WTC11 (cell line): ENCODE data around the gene SORD. TPM values are rescaled to one million over a fixed set of nuclear protein-coding genes. Genes with fewer than 3 reads are reported as not detected.
A peak's percentile ranks its signal among the peaks of the same experiment; 100 is the strongest.
"Not testable (repeated sequence)": the region's sequence is repeated elsewhere in the genome, so short reads cannot be mapped to it uniquely, and the experiment has no call there.

Source experiments
- ATAC-seq: fragments of 200-7000 bp; cut with Tn5 transposase; 2 replicates; pipeline ENCODE4 v1.10.0; 2021; ENCODE audit warnings: mild to moderate bottlenecking, moderate library complexity
- CTCF ChIA-PET: fragments of 300-600 bp; sonication (Branson Sonifier 250); formaldehyde crosslinking; loops from one replicate; lab custom pipeline; 2021; ENCODE audit warnings: antibody characterized with exemption; lab: Charles Lee
- POLR2A ChIA-PET: fragments of 350-600 bp; sonication (Branson Sonifier 250); formaldehyde crosslinking; loops from one replicate; lab custom pipeline; 2021; ENCODE audit warnings: antibody characterized with exemption; lab: Charles Lee
- DNase-seq: peaks from one replicate; pipeline ENCODE4 v3.0.0; 2021; ENCODE audit warnings: low spot score
- H3K27ac Mint-ChIP-seq: 2 replicates; pipeline ENCODE4 v1.8.0; 2021; ENCODE audit warnings: mixed read lengths
- H3K27me3 Mint-ChIP-seq: 2 replicates; pipeline ENCODE4 v1.8.0; 2021; ENCODE audit warnings: low read depth, mild to moderate bottlenecking, moderate library complexity, mixed read lengths
- H3K36me3 Mint-ChIP-seq: 2 replicates; pipeline ENCODE4 v1.8.0; 2021; ENCODE audit warnings: mixed read lengths
- H3K4me1 Mint-ChIP-seq: 2 replicates; pipeline ENCODE4 v1.8.0; 2022; ENCODE audit warnings: mixed read lengths
- H3K4me3 Mint-ChIP-seq: 2 replicates; pipeline ENCODE4 v1.8.0; 2021; ENCODE audit warnings: mild to moderate bottlenecking, moderate library complexity, mixed read lengths
- H3K9me3 Mint-ChIP-seq: 2 replicates; pipeline ENCODE4 v1.8.0; 2021; ENCODE audit warnings: mixed read lengths
- ATF3 ChIP-seq: sonication (generic); formaldehyde crosslinking; conservative IDR thresholded peaks from 2 replicates; pipeline ENCODE4 v1.8.1; 2022; ENCODE audit warnings: mild to moderate bottlenecking, missing genetic modification reagents
- CREB1 ChIP-seq: sonication (generic); formaldehyde crosslinking; IDR thresholded peaks from 2 replicates; pipeline ENCODE4 v1.8.0; 2023; ENCODE audit warnings: mild to moderate bottlenecking, missing genetic modification reagents
- ERG ChIP-seq: fragments of 250-450 bp; sonication (Bioruptor Pico); IDR thresholded peaks from 2 replicates; pipeline ENCODE4 v1.8.0; 2021; ENCODE audit warnings: mild to moderate bottlenecking
- FOXJ3 ChIP-seq: sonication (generic); formaldehyde crosslinking; IDR thresholded peaks from 2 replicates; pipeline ENCODE4 v1.9.0; 2021; ENCODE audit warnings: missing genetic modification reagents, mild to moderate bottlenecking, borderline replicate concordance
- GRHL2 ChIP-seq: fragments of 250-450 bp; sonication (Bioruptor Pico); IDR thresholded peaks from 2 replicates; pipeline ENCODE4 v1.8.0; 2022; ENCODE audit warnings: mild to moderate bottlenecking, moderate library complexity; ENCODE audit not compliant: insufficient replicate concordance, severe bottlenecking
- GTF2I ChIP-seq: fragments of 250-450 bp; sonication (Bioruptor Pico); conservative IDR thresholded peaks from 2 replicates; pipeline ENCODE4 v1.4.0; 2021; ENCODE audit warnings: mild to moderate bottlenecking
- JUN ChIP-seq: sonication (generic); formaldehyde crosslinking; IDR thresholded peaks from 2 replicates; pipeline ENCODE4 v1.8.0; 2023; ENCODE audit warnings: mild to moderate bottlenecking, missing genetic modification reagents
- KAT7 ChIP-seq: sonication (generic); formaldehyde crosslinking; IDR thresholded peaks from 2 replicates; pipeline ENCODE4 v1.8.1; 2023; ENCODE audit warnings: missing genetic modification reagents, mild to moderate bottlenecking, borderline replicate concordance
- NR1H2 ChIP-seq: sonication (generic); formaldehyde crosslinking; IDR thresholded peaks from 2 replicates; pipeline ENCODE4 v1.9.0; 2021; ENCODE audit warnings: mild to moderate bottlenecking, moderate library complexity, missing genetic modification reagents
- PREB ChIP-seq: sonication (generic); formaldehyde crosslinking; IDR thresholded peaks from 2 replicates; pipeline ENCODE4 v1.8.1; 2022; ENCODE audit warnings: mild to moderate bottlenecking, missing genetic modification reagents, moderate library complexity, borderline replicate concordance
- SMAD3 ChIP-seq: sonication (generic); formaldehyde crosslinking; IDR thresholded peaks from 2 replicates; pipeline ENCODE4 v1.8.0; 2022; ENCODE audit warnings: missing genetic modification reagents, mild to moderate bottlenecking, borderline replicate concordance
- SP1 ChIP-seq: sonication (generic); formaldehyde crosslinking; conservative IDR thresholded peaks from 2 replicates; pipeline ENCODE4 v1.8.1; 2022; ENCODE audit warnings: missing genetic modification reagents
- USF2 ChIP-seq: sonication (generic); formaldehyde crosslinking; IDR thresholded peaks from 2 replicates; pipeline ENCODE4 v1.8.1; 2023; ENCODE audit warnings: mild to moderate bottlenecking, missing genetic modification reagents, moderate library complexity
- ZBTB21 ChIP-seq: sonication (generic); formaldehyde crosslinking; IDR thresholded peaks from 2 replicates; pipeline ENCODE4 v1.8.1; 2023; ENCODE audit warnings: mild to moderate bottlenecking, missing genetic modification reagents, borderline replicate concordance
- ZNF121 ChIP-seq: sonication (generic); formaldehyde crosslinking; IDR thresholded peaks from 2 replicates; pipeline ENCODE4 v1.8.0; 2023; ENCODE audit warnings: missing genetic modification reagents
- ZNF425 ChIP-seq: fragments of 250-450 bp; sonication (Bioruptor Pico); conservative IDR thresholded peaks from 2 replicates; pipeline ENCODE4 v1.9.0; 2021; ENCODE audit warnings: mild to moderate bottlenecking
- ZSCAN18 ChIP-seq: fragments of 250-450 bp; sonication (Bioruptor Pico); IDR thresholded peaks from 2 replicates; pipeline ENCODE4 v2.1.2; 2022; ENCODE audit warnings: mild to moderate bottlenecking, moderate library complexity
- total RNA-seq: library from RNA; stranded (reverse); gene quantifications from 3 replicates; pipeline ENCODE4 v1.2.3, GENCODE V29; 2021
- TF ChIP-seq, protein P1 (sequence below): sonication (generic); formaldehyde crosslinking; IDR thresholded peaks from 2 replicates; pipeline ENCODE4 v1.8.1; 2022; ENCODE audit warnings: low read depth, missing genetic modification reagents, borderline replicate concordance
- TF ChIP-seq, protein P2 (sequence below): sonication (generic); formaldehyde crosslinking; IDR thresholded peaks from 2 replicates; pipeline ENCODE4 v1.8.0; 2022; ENCODE audit warnings: mild to moderate bottlenecking, missing genetic modification reagents
- TF ChIP-seq, protein P3 (sequence below): fragments of 250-450 bp; sonication (Bioruptor Pico); IDR thresholded peaks from 2 replicates; pipeline ENCODE4 v1.9.0; 2021; ENCODE audit warnings: mild to moderate bottlenecking

The SORD gene
- total RNA-seq, 1 experiment from 2014 or later = 46.2 TPM

DNA sequence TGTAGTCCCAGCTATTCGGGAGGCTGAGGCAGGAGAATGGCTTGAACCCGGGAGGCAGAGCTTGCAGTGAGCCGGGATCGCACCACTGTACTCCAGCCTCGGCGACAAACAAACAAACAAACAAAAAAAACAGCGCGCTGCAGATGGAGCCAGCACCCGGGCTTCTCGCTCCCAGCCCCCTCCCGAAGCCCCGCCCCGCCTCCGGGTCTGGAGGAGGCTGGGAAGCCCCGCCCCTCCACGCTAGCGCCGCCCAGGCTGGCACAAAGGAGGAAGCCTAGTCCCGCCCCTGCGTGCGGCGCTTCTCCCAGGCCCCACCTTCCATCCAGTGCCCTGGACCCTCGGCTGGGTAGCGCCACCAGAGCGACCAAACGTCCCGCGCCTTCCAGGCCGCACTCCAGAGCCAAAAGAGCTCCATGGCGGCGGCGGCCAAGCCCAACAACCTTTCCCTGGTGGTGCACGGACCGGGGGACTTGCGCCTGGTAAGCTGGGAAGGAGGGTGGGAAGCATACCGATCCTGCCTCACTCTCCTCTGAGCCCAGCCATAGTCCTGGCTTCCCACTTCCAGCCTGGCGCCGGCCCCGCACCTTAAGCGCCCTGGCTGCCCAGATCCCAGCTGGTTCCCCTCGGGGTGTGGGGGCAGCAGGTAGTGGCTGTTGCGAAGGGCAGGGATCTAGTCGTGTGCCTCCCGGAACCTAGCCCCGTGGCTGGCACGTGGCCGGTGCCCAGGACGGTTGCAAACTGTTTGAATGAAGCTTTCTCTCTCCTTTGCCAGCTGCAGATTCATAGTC, at the start of gene SORD (continued):
- TF ChIP-seq, protein P1, sequence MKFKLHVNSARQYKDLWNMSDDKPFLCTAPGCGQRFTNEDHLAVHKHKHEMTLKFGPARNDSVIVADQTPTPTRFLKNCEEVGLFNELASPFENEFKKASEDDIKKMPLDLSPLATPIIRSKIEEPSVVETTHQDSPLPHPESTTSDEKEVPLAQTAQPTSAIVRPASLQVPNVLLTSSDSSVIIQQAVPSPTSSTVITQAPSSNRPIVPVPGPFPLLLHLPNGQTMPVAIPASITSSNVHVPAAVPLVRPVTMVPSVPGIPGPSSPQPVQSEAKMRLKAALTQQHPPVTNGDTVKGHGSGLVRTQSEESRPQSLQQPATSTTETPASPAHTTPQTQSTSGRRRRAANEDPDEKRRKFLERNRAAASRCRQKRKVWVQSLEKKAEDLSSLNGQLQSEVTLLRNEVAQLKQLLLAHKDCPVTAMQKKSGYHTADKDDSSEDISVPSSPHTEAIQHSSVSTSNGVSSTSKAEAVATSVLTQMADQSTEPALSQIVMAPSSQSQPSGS (CRISPR knock-in tag) = 0 out of 2 replicates have a peak, but pooled peaks have one; percentile 36
- TF ChIP-seq SP1 = peak; percentile 76
- TF ChIP-seq ZBTB21 (CRISPR knock-in tag) = no peak
- TF ChIP-seq ERG (CRISPR knock-in tag) = no peak
- peak; percentile 55; the same call in 1 of the 2 replicates for TF ChIP-seq PREB
- TF ChIP-seq ATF3 (CRISPR knock-in tag) = no peak
- 0 out of 2 replicates have a peak, but pooled peaks have one; percentile 4 for TF ChIP-seq USF2 (CRISPR knock-in tag)
- TF ChIP-seq ZNF425 (CRISPR knock-in tag) = no peak
- TF ChIP-seq JUN (CRISPR knock-in tag) = peak; percentile 84; the same call in 1 of the 2 replicates
- no peak for TF ChIP-seq FOXJ3
- TF ChIP-seq, protein P2, sequence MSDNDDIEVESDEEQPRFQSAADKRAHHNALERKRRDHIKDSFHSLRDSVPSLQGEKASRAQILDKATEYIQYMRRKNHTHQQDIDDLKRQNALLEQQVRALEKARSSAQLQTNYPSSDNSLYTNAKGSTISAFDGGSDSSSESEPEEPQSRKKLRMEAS (CRISPR knock-in tag) = peak; percentile 88
- TF ChIP-seq NR1H2 (CRISPR knock-in tag) = 0 out of 2 replicates have a peak, but pooled peaks have one; percentile 71
- no peak; the same call in 1 of the 2 replicates for TF ChIP-seq SMAD3
- no peak for TF ChIP-seq CREB1 (CRISPR knock-in tag)
- TF ChIP-seq, protein P3, sequence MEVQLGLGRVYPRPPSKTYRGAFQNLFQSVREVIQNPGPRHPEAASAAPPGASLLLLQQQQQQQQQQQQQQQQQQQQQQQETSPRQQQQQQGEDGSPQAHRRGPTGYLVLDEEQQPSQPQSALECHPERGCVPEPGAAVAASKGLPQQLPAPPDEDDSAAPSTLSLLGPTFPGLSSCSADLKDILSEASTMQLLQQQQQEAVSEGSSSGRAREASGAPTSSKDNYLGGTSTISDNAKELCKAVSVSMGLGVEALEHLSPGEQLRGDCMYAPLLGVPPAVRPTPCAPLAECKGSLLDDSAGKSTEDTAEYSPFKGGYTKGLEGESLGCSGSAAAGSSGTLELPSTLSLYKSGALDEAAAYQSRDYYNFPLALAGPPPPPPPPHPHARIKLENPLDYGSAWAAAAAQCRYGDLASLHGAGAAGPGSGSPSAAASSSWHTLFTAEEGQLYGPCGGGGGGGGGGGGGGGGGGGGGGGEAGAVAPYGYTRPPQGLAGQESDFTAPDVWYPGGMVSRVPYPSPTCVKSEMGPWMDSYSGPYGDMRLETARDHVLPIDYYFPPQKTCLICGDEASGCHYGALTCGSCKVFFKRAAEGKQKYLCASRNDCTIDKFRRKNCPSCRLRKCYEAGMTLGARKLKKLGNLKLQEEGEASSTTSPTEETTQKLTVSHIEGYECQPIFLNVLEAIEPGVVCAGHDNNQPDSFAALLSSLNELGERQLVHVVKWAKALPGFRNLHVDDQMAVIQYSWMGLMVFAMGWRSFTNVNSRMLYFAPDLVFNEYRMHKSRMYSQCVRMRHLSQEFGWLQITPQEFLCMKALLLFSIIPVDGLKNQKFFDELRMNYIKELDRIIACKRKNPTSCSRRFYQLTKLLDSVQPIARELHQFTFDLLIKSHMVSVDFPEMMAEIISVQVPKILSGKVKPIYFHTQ (CRISPR knock-in tag) = no peak
- no peak for TF ChIP-seq GRHL2 (CRISPR knock-in tag)
- TF ChIP-seq ZNF121 (CRISPR knock-in tag) = 0 out of 2 replicates have a peak, but pooled peaks have one; percentile 14
- no peak for TF ChIP-seq ZSCAN18
- TF ChIP-seq GTF2I (CRISPR knock-in tag) = no peak
- no peak; the same call in 1 of the 2 replicates for TF ChIP-seq KAT7

DNA sequence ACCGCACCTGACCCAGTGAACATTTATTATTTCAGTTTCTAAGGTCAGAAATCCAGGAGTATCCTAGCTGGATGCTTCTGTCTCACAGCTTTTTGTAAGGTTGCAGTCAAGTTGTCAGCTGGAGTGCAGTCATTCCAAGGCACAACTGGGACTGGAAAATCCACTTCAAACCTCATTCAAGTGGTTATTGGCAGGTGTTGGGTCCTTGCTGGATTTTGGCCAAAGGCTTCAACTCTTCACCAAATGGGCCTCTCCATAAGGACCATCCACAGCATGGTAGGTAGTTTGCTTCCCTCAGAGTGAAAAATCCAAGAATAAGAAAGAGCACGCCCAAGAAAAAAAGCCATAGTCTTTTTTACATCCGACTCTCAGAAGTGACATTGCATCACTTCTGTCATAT, 46.8 kb upstream of the SORD start:
- H3K27ac Mint-ChIP-seq, H3K4me1 Mint-ChIP-seq, DNase-seq, POLR2A ChIA-PET, H3K36me3 Mint-ChIP-seq, H3K27me3 Mint-ChIP-seq, H3K4me3 Mint-ChIP-seq, CTCF ChIA-PET, ATAC-seq: not testable (repeated sequence)
- H3K9me3 Mint-ChIP-seq = peaks cover 15% of the 10 kb centered on the region

GRCh38 chr15:44977781-44978180, 45.2 kb upstream of the SORD start:
- POLR2A ChIA-PET, H3K27me3 Mint-ChIP-seq, ATAC-seq, H3K4me3 Mint-ChIP-seq, CTCF ChIA-PET, H3K27ac Mint-ChIP-seq, H3K36me3 Mint-ChIP-seq, H3K4me1 Mint-ChIP-seq, DNase-seq: not testable (repeated sequence)
- peaks cover 15% of the 10 kb centered on the region for H3K9me3 Mint-ChIP-seq
